ENCODE measurements around the gene MDH2. TPM values are rescaled to one million over a fixed set of nuclear protein-coding genes. Genes with fewer than 3 reads are reported as not detected.
"Not testable (repeated sequence)": the region's sequence is repeated elsewhere in the genome, so short reads cannot be mapped to it uniquely, and the experiment has no call there.

Gene MDH2
- total RNA-seq: 100 to 1,000 TPM in 3 of 4 donors, 10 to 100 TPM in 1; 89.3 to 121 (median 110) TPM

- H3K4me3 ChIP-seq (ENCODE audit: low read depth, poor library complexity, severe bottlenecking): peak within 1 kb of the TSS; percentile 82
- TF ChIP-seq CTCF (IDR thresholded peaks at IDR 0.05) (no peak), POLR2A (IDR thresholded peaks at IDR 0.05) (peak in 1 of 2 donors; percentile 75)
- intact Hi-C loops (cut with DNase I; ENCODE audit: low total_unique reads): no loop called here
- 0% methylated on average over 22 to 56 of the region's 58 CpGs for WGBS, 2 donors
- DNase-seq (ENCODE audit: low spot score in 2 of 2): peak; percentile 93 to 98
These were observed at the start of gene MDH2, which contains the start of gene STYXL1 for GRCh38 chr7:76047811-76048667. Gene MDH2, plus strand, starts transcription at chr7:76048106. Its CDS starts 55 bp downstream, at chr7:76048161. Gene STYXL1, minus strand, starts transcription at chr7:76048000. Its CDS starts 17,477 bp downstream, at chr7:76030523.

GRCh38 chr7:76000566-76000965, 47.3 kb upstream of the MDH2 start:
- H3K4me3 ChIP-seq (ENCODE audit: low read depth, poor library complexity, severe bottlenecking): no peak overlapping the region
- intact Hi-C loops (cut with DNase I; ENCODE audit: low total_unique reads): no loop called here
- DNase-seq (ENCODE audit: low spot score in 2 of 2): no peak
- 93 to 94% methylated on average over 11 of the region's 11 CpGs for WGBS, 2 donors
- TF ChIP-seq CTCF (IDR thresholded peaks at IDR 0.05) (no peak), POLR2A (IDR thresholded peaks at IDR 0.05) (no peak)

GRCh38 chr7:76002139-76002538, 45.8 kb upstream of the MDH2 start:
- WGBS, 2 donors: 94 to 96% methylated on average over 6 of the region's 6 CpGs
- TF ChIP-seq CTCF (IDR thresholded peaks at IDR 0.05) (no peak), POLR2A (IDR thresholded peaks at IDR 0.05) (no peak)
- H3K4me3 ChIP-seq (ENCODE audit: low read depth, poor library complexity, severe bottlenecking): no peak overlapping the region
- DNase-seq (ENCODE audit: low spot score in 2 of 2): no peak
- intact Hi-C loops (cut with DNase I; ENCODE audit: low total_unique reads): no loop called here

- intact Hi-C loops (cut with DNase I; ENCODE audit: low total_unique reads): no loop called here
- DNase-seq (ENCODE audit: low spot score in 2 of 2): no peak
- no peak overlapping the region for H3K4me3 ChIP-seq (ENCODE audit: low read depth, poor library complexity, severe bottlenecking)
- TF ChIP-seq POLR2A (IDR thresholded peaks at IDR 0.05) (no peak), CTCF (IDR thresholded peaks at IDR 0.05) (no peak)
- 95 to 99% methylated on average over 3 of the region's 3 CpGs for WGBS, 2 donors
These were observed 45.1 kb upstream of the MDH2 start for GRCh38 chr7:76002822-76003221.

GRCh38 chr7:76003351-76003750, 44.6 kb upstream of the MDH2 start:
- H3K4me3 ChIP-seq (ENCODE audit: low read depth, poor library complexity, severe bottlenecking): no peak overlapping the region
- TF ChIP-seq CTCF (IDR thresholded peaks at IDR 0.05): no peak
- no peak for TF ChIP-seq POLR2A (IDR thresholded peaks at IDR 0.05)
- intact Hi-C loops (cut with DNase I; ENCODE audit: low total_unique reads): no loop called here
- no peak for DNase-seq (ENCODE audit: low spot score in 2 of 2)
- 95 to 98% methylated on average over 10 of the region's 10 CpGs for WGBS, 2 donors

- intact Hi-C loops (cut with DNase I; ENCODE audit: low total_unique reads): not testable (repeated sequence)
These were observed 42.9 kb upstream of the MDH2 start for GRCh38 chr7:76005004-76005403.

More at GRCh38 chr7:76005004-76005403, 42.9 kb upstream of the MDH2 start:
- H3K4me3 ChIP-seq (ENCODE audit: low read depth, poor library complexity, severe bottlenecking); DNase-seq (ENCODE audit: low spot score in 2 of 2): not testable (repeated sequence)
- WGBS, 2 donors: 95 to 96% methylated on average over 4 of the region's 4 CpGs
